Activated T-cell treated with anti-CD3 and anti-CD28 coated beads for 1 hour (primary cell): Measurements from ENCODE around the gene KIF22.
"Not testable (repeated sequence)": the region's sequence is repeated elsewhere in the genome, so short reads cannot be mapped to it uniquely, and the experiment has no call there.

Experiments used
- DNase-seq: peaks from one replicate; pipeline ENCODE4 v3.0.0-alpha.2; 2020; ENCODE audit warnings: low read depth

KIF22 gene

GRCh38 chr16:29790183-29790948, at the start of gene KIF22:
TSS of gene KIF22 (plus strand) at chr16:29790751. CDS start at chr16:29790760, 9 bp downstream.
- peak; percentile 100 for DNase-seq

- DNase-seq, result no peak
Observed at GRCh38 chr16:29742683-29743275, 47.8 kb upstream of the KIF22 start.

- DNase-seq, result no peak
Observed at GRCh38 chr16:29743475-29743826, 47.1 kb upstream of the KIF22 start.

GRCh38 chr16:29743827-29744531, 46.6 kb upstream of the KIF22 start:
- DNase-seq, result no peak

GRCh38 chr16:29744541-29745101, 45.9 kb upstream of the KIF22 start:
- DNase-seq, result no peak

- peak; percentile 32 for DNase-seq
Observed at GRCh38 chr16:29745121-29745852, 45.3 kb upstream of the KIF22 start.

GRCh38 chr16:29745853-29746345, 44.7 kb upstream of the KIF22 start, which contains the start of gene C16orf54:
TSS of gene C16orf54 (minus strand) at chr16:29745990. CDS start at chr16:29744951, 1,039 bp downstream.
- peak; percentile 84 for DNase-seq

- not testable (repeated sequence) for DNase-seq
Observed at GRCh38 chr16:29746518-29746917, 44.0 kb upstream of the KIF22 start.

- no peak for DNase-seq
Observed at GRCh38 chr16:29747947-29748759, 42.4 kb upstream of the KIF22 start.

- DNase-seq, result not testable (repeated sequence)
Observed at GRCh38 chr16:29748760-29749149, 41.8 kb upstream of the KIF22 start.

GRCh38 chr16:29753516-29753915, 37.0 kb upstream of the KIF22 start:
- DNase-seq, result no peak

GRCh38 chr16:29756654-29757053, 33.9 kb upstream of the KIF22 start:
- no peak for DNase-seq

- not testable (repeated sequence) for DNase-seq
Observed at GRCh38 chr16:29757086-29757485, 33.5 kb upstream of the KIF22 start.

- no peak for DNase-seq
Observed at GRCh38 chr16:29757950-29758466, 32.5 kb upstream of the KIF22 start.

GRCh38 chr16:29760567-29761279, 29.8 kb upstream of the KIF22 start:
- no peak for DNase-seq

- not testable (repeated sequence) for DNase-seq
Observed at GRCh38 chr16:29761280-29761651, 29.3 kb upstream of the KIF22 start.

GRCh38 chr16:29761882-29762281, 28.7 kb upstream of the KIF22 start:
- no peak for DNase-seq

- no peak for DNase-seq
Observed at GRCh38 chr16:29763326-29763725, 27.2 kb upstream of the KIF22 start.

- DNase-seq, result no peak
Observed at GRCh38 chr16:29765167-29766032, 25.2 kb upstream of the KIF22 start.
